ENCODE results near the gene ATP2B2. TPM values are rescaled to one million over a fixed set of nuclear protein-coding genes. Genes with fewer than 3 reads are reported as not detected.

ATP2B2 gene
- total RNA-seq, 1 experiment from 2014 or later = not detected

- H3K27ac Mint-ChIP-seq (ENCODE audit: unreplicated experiment) = no peak overlapping the region
- H3K9me3 Mint-ChIP-seq (ENCODE audit: low read depth, unreplicated experiment) = no peaks in the 10 kb centered on the region
- H3K36me3 Mint-ChIP-seq (ENCODE audit: insufficient read depth, unreplicated experiment) = no peaks in the 10 kb centered on the region
- CTCF ChIA-PET = no interaction called here
- DNase-seq = no peak
- peaks cover 88% of the 10 kb centered on the region for H3K27me3 Mint-ChIP-seq (ENCODE audit: unreplicated experiment)
- H3K4me1 Mint-ChIP-seq (ENCODE audit: low read depth, unreplicated experiment) = no peaks in the 10 kb centered on the region
- TF ChIP-seq CTCF (IDR thresholded peaks at IDR 0.05; ENCODE audit: unreplicated experiment) = no peak
- H3K4me3 Mint-ChIP-seq (ENCODE audit: low read depth, unreplicated experiment) = no peak overlapping the region
- BruUV-seq (replicated peaks) = no TSS peak
- intact Hi-C loops (cut with micrococcal nuclease; ENCODE audit: unreplicated experiment) = no loop called here
These were observed 94.9 kb downstream of the ATP2B2 start for GRCh38 chr3:10410383-10411002.

DNA sequence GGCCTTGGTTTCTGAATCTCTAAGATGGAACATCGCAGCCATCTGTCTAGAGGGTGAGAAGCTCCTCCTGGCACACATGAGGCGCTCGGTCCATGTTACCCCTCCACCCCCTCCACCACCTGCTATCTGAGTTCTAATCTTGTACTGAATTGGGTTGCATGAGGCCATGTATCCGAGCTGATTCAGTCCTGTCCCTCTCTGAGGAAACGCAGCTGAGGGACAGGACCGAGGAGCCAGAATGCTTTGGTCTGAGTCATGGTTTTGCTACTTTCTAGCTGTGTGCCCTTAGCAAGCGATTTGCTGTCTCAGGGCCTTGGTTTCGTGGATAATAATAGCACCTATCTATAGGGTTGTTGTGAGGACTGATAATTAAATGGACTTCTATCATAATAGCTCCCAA lies 96.7 kb downstream of the ATP2B2 start:
- DNase-seq = no peak
- H3K27ac Mint-ChIP-seq (ENCODE audit: unreplicated experiment) = no peak overlapping the region
- H3K4me3 Mint-ChIP-seq (ENCODE audit: low read depth, unreplicated experiment) = no peak overlapping the region
- H3K9me3 Mint-ChIP-seq (ENCODE audit: low read depth, unreplicated experiment) = no peaks in the 10 kb centered on the region
- H3K27me3 Mint-ChIP-seq (ENCODE audit: unreplicated experiment) = peaks cover 86% of the 10 kb centered on the region
- no peaks in the 10 kb centered on the region for H3K36me3 Mint-ChIP-seq (ENCODE audit: insufficient read depth, unreplicated experiment)
- H3K4me1 Mint-ChIP-seq (ENCODE audit: low read depth, unreplicated experiment) = no peaks in the 10 kb centered on the region
- no peak for TF ChIP-seq CTCF (IDR thresholded peaks at IDR 0.05; ENCODE audit: unreplicated experiment)
- intact Hi-C loops (cut with micrococcal nuclease; ENCODE audit: unreplicated experiment) = no loop called here
- CTCF ChIA-PET = interaction anchor here (0.7 kb wide), 1 partner anchor 13 kb away, joined by 3 read pairs; no protein-coding TSS in a partner anchor
- BruUV-seq (replicated peaks) = no TSS peak

- Mint-ChIP-seq H3K4me3 (ENCODE audit: low read depth, unreplicated experiment) (no peak overlapping the region), H3K27ac (ENCODE audit: unreplicated experiment) (no peak overlapping the region), H3K27me3 (ENCODE audit: unreplicated experiment) (peaks cover 73% of the 10 kb centered on the region), H3K36me3 (ENCODE audit: insufficient read depth, unreplicated experiment) (no peaks in the 10 kb centered on the region), H3K4me1 (ENCODE audit: low read depth, unreplicated experiment) (no peaks in the 10 kb centered on the region), H3K9me3 (ENCODE audit: low read depth, unreplicated experiment) (no peaks in the 10 kb centered on the region)
- no peak for DNase-seq
- CTCF ChIA-PET = no interaction called here
- TF ChIP-seq CTCF (IDR thresholded peaks at IDR 0.05; ENCODE audit: unreplicated experiment) = no peak
- no TSS peak for BruUV-seq (replicated peaks)
- intact Hi-C loops (cut with micrococcal nuclease; ENCODE audit: unreplicated experiment) = no loop called here
These were observed 98.0 kb downstream of the ATP2B2 start for GRCh38 chr3:10407361-10407760.

GRCh38 chr3:10406414-10406813 lies 99.0 kb downstream of the ATP2B2 start:
- BruUV-seq (replicated peaks) = no TSS peak
- H3K27me3 Mint-ChIP-seq (ENCODE audit: unreplicated experiment) = peaks cover 71% of the 10 kb centered on the region
- intact Hi-C loops (cut with micrococcal nuclease; ENCODE audit: unreplicated experiment) = no loop called here
- no peak overlapping the region for H3K27ac Mint-ChIP-seq (ENCODE audit: unreplicated experiment)
- H3K4me3 Mint-ChIP-seq (ENCODE audit: low read depth, unreplicated experiment) = no peak overlapping the region
- CTCF ChIA-PET = no interaction called here
- no peaks in the 10 kb centered on the region for H3K9me3 Mint-ChIP-seq (ENCODE audit: low read depth, unreplicated experiment)
- DNase-seq = no peak
- no peaks in the 10 kb centered on the region for H3K4me1 Mint-ChIP-seq (ENCODE audit: low read depth, unreplicated experiment)
- no peak for TF ChIP-seq CTCF (IDR thresholded peaks at IDR 0.05; ENCODE audit: unreplicated experiment)
- H3K36me3 Mint-ChIP-seq (ENCODE audit: insufficient read depth, unreplicated experiment) = no peaks in the 10 kb centered on the region
